ENCODE data around the gene SHROOM3.

The SHROOM3 gene

GRCh38 chr4:76540486-76540885 lies 105.5 kb downstream of the SHROOM3 start:
- DNase-seq (ENCODE audit: low spot score): no peak

GRCh38 chr4:76543378-76543777 lies 108.3 kb downstream of the SHROOM3 start:
- no peak for DNase-seq (ENCODE audit: low spot score)

GRCh38 chr4:76544725-76545124 lies 109.7 kb downstream of the SHROOM3 start:
- DNase-seq (ENCODE audit: low spot score): no peak

GRCh38 chr4:76545226-76545884 lies 110.3 kb downstream of the SHROOM3 start:
- DNase-seq (ENCODE audit: low spot score): no peak

- DNase-seq (ENCODE audit: low spot score): no peak
Observed at GRCh38 chr4:76546327-76546726, 111.3 kb downstream of the SHROOM3 start.

GRCh38 chr4:76546759-76547742 lies 112.0 kb downstream of the SHROOM3 start:
- DNase-seq (ENCODE audit: low spot score): peak; percentile 33

- DNase-seq (ENCODE audit: low spot score): no peak
Observed at GRCh38 chr4:76548704-76549103, 113.7 kb downstream of the SHROOM3 start.

GRCh38 chr4:76549765-76550164 lies 114.7 kb downstream of the SHROOM3 start:
- DNase-seq (ENCODE audit: low spot score): no peak

- no peak for DNase-seq (ENCODE audit: low spot score)
Observed at GRCh38 chr4:76550966-76551780, 116.1 kb downstream of the SHROOM3 start.

- DNase-seq (ENCODE audit: low spot score): no peak
Observed at GRCh38 chr4:76554630-76555029, 119.6 kb downstream of the SHROOM3 start.

GRCh38 chr4:76556452-76556851 lies 121.4 kb downstream of the SHROOM3 start:
- no peak for DNase-seq (ENCODE audit: low spot score)

GRCh38 chr4:76558396-76559235 lies 123.6 kb downstream of the SHROOM3 start:
- no peak for DNase-seq (ENCODE audit: low spot score)

- DNase-seq (ENCODE audit: low spot score): no peak
Observed at GRCh38 chr4:76559236-76560071, 124.4 kb downstream of the SHROOM3 start.

- no peak for DNase-seq (ENCODE audit: low spot score)
Observed at GRCh38 chr4:76562161-76562560, 127.1 kb downstream of the SHROOM3 start.

- DNase-seq (ENCODE audit: low spot score): no peak
Observed at GRCh38 chr4:76562836-76563453, 127.9 kb downstream of the SHROOM3 start.

GRCh38 chr4:76563454-76564122 lies 128.6 kb downstream of the SHROOM3 start:
- no peak for DNase-seq (ENCODE audit: low spot score)

GRCh38 chr4:76564123-76564915 lies 129.3 kb downstream of the SHROOM3 start:
- DNase-seq (ENCODE audit: low spot score): no peak

- DNase-seq (ENCODE audit: low spot score): no peak
Observed at GRCh38 chr4:76568262-76568661, 133.2 kb downstream of the SHROOM3 start.

- DNase-seq (ENCODE audit: low spot score): no peak
Observed at GRCh38 chr4:76569225-76569624, 134.2 kb downstream of the SHROOM3 start.

All from RKO (cell line).